SK-N-SH treated with all-trans-retinoic acid at 6 μM for 48 hours (cell line): ENCODE data around the gene PLN.

Experiments
- ARNTL ChIP-seq: fragments of 450-650 bp; formaldehyde crosslinking; IDR thresholded peaks from 2 replicates; pipeline ENCODE4 v1.5.0; 2020; ENCODE audit warnings: low read depth, mild to moderate bottlenecking, moderate library complexity, borderline replicate concordance
- BACH2 ChIP-seq: fragments of 250-450 bp; sonication (Bioruptor Pico); IDR thresholded peaks from 2 replicates; pipeline ENCODE4 v1.9.0; 2021; ENCODE audit warnings: mild to moderate bottlenecking, borderline replicate concordance
- CSDC2 ChIP-seq: fragments of 250-450 bp; sonication (Bioruptor Pico); IDR thresholded peaks from 2 replicates; pipeline ENCODE4 v1.5.0; 2020; ENCODE audit warnings: mild to moderate bottlenecking, moderate library complexity
- ESRRG ChIP-seq: fragments of 250-450 bp; sonication (Bioruptor Pico); IDR thresholded peaks from 2 replicates; pipeline ENCODE4 v1.6.1; 2021; ENCODE audit warnings: mild to moderate bottlenecking
- GLIS3 ChIP-seq: fragments of 250-450 bp; sonication (Bioruptor Pico); IDR thresholded peaks from 2 replicates; pipeline ENCODE4 v1.5.0; 2020; ENCODE audit warnings: mild to moderate bottlenecking, moderate library complexity
- SNAI2 ChIP-seq: fragments of 250-450 bp; sonication (Bioruptor Pico); IDR thresholded peaks from 2 replicates; pipeline ENCODE4 v1.5.0; 2020; ENCODE audit warnings: mild to moderate bottlenecking, moderate library complexity
- TCF4 ChIP-seq: fragments of 250-450 bp; sonication (Bioruptor Pico); IDR thresholded peaks from 2 replicates; pipeline ENCODE4 v1.8.0; 2021; ENCODE audit warnings: mild to moderate bottlenecking, moderate library complexity, borderline replicate concordance
- TOX ChIP-seq: fragments of 250-450 bp; sonication (Bioruptor Pico); IDR thresholded peaks from 2 replicates; pipeline ENCODE4 v1.8.0; 2021; ENCODE audit warnings: mild to moderate bottlenecking, moderate library complexity, borderline replicate concordance
- ZNF70 ChIP-seq: fragments of 450-650 bp; formaldehyde crosslinking; IDR thresholded peaks from 2 replicates; pipeline ENCODE4 v1.5.0; 2020; ENCODE audit warnings: mild to moderate bottlenecking, moderate library complexity
- ZNF8 ChIP-seq: fragments of 450-650 bp; formaldehyde crosslinking; IDR thresholded peaks from 2 replicates; pipeline ENCODE4 v1.5.0; 2020; ENCODE audit warnings: mild to moderate bottlenecking, moderate library complexity
- TF ChIP-seq, protein P1 (sequence below): fragments of 250-450 bp; sonication (Bioruptor Pico); IDR thresholded peaks from 2 replicates; pipeline ENCODE4 v1.5.0; 2020; ENCODE audit warnings: mild to moderate bottlenecking, moderate library complexity
- TF ChIP-seq, protein P2 (sequence below): fragments of 250-450 bp; sonication (Bioruptor Pico); IDR thresholded peaks from 2 replicates; pipeline ENCODE4 v1.5.1; 2020; ENCODE audit warnings: low read depth, mild to moderate bottlenecking, moderate library complexity
- TF ChIP-seq, protein P3 (sequence below): fragments of 250-450 bp; sonication (Bioruptor Pico); IDR thresholded peaks from 2 replicates; pipeline ENCODE4 v1.8.0; 2021; ENCODE audit warnings: low read depth, mild to moderate bottlenecking, moderate library complexity, borderline replicate concordance

DNA sequence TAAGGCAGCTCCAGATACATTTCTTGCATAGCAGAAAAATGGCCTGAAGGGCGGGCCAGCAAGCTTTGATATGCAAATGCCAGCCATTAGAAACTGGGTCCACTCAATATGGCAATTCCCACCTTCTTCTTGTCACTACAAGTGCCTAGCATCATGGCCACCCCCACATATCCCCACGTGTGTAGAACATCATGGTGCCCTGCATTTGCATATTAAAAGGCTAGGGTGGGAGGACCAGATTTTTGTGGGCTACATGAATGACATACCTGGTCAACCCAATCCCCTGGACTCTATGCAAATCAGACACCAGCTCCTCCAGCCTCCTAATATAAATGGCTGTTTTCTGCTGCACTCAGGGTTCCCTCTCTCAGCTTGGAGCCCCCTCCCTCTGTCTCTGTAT lies 31.7 kb downstream of the PLN start:
- TF ChIP-seq ZNF70 (no peak), ESRRG (CRISPR knock-in tag) (no peak), ZNF8 (CRISPR knock-in tag) (no peak), TCF4 (CRISPR knock-in tag) (no peak), TOX (CRISPR knock-in tag) (no peak), GLIS3 (no peak), BACH2 (CRISPR knock-in tag) (no peak), SNAI2 (no peak), CSDC2 (no peak), ARNTL (no peak)
- TF ChIP-seq, protein P1, sequence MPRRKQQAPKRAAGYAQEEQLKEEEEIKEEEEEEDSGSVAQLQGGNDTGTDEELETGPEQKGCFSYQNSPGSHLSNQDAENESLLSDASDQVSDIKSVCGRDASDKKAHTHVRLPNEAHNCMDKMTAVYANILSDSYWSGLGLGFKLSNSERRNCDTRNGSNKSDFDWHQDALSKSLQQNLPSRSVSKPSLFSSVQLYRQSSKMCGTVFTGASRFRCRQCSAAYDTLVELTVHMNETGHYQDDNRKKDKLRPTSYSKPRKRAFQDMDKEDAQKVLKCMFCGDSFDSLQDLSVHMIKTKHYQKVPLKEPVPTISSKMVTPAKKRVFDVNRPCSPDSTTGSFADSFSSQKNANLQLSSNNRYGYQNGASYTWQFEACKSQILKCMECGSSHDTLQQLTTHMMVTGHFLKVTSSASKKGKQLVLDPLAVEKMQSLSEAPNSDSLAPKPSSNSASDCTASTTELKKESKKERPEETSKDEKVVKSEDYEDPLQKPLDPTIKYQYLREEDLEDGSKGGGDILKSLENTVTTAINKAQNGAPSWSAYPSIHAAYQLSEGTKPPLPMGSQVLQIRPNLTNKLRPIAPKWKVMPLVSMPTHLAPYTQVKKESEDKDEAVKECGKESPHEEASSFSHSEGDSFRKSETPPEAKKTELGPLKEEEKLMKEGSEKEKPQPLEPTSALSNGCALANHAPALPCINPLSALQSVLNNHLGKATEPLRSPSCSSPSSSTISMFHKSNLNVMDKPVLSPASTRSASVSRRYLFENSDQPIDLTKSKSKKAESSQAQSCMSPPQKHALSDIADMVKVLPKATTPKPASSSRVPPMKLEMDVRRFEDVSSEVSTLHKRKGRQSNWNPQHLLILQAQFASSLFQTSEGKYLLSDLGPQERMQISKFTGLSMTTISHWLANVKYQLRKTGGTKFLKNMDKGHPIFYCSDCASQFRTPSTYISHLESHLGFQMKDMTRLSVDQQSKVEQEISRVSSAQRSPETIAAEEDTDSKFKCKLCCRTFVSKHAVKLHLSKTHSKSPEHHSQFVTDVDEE (CRISPR knock-in tag): no peak
- TF ChIP-seq, protein P2, sequence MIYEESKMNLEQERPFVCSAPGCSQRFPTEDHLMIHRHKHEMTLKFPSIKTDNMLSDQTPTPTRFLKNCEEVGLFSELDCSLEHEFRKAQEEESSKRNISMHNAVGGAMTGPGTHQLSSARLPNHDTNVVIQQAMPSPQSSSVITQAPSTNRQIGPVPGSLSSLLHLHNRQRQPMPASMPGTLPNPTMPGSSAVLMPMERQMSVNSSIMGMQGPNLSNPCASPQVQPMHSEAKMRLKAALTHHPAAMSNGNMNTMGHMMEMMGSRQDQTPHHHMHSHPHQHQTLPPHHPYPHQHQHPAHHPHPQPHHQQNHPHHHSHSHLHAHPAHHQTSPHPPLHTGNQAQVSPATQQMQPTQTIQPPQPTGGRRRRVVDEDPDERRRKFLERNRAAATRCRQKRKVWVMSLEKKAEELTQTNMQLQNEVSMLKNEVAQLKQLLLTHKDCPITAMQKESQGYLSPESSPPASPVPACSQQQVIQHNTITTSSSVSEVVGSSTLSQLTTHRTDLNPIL (CRISPR knock-in tag): no peak
- TF ChIP-seq, protein P3, sequence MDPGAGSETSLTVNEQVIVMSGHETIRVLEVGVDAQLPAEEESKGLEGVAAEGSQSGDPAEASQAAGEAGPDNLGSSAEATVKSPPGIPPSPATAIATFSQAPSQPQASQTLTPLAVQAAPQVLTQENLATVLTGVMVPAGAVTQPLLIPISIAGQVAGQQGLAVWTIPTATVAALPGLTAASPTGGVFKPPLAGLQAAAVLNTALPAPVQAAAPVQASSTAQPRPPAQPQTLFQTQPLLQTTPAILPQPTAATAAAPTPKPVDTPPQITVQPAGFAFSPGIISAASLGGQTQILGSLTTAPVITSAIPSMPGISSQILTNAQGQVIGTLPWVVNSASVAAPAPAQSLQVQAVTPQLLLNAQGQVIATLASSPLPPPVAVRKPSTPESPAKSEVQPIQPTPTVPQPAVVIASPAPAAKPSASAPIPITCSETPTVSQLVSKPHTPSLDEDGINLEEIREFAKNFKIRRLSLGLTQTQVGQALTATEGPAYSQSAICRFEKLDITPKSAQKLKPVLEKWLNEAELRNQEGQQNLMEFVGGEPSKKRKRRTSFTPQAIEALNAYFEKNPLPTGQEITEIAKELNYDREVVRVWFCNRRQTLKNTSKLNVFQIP (CRISPR knock-in tag): no peak
